OCI-LY1 (cell line): Measurements from ENCODE around the gene NEAT1.

Experiments used
- EZH2 ChIP-seq: fragments of 200-600 bp; sonication (generic), shearing (Covaris generic); IDR thresholded peaks from 2 replicates; pipeline ENCODE4 v1.8.0; 2017; ENCODE audit warnings: borderline replicate concordance, mixed run types, mild to moderate bottlenecking, antibody characterized with exemption, low read length, moderate library complexity, mixed read lengths
- TF ChIP-seq, protein P1 (sequence below): fragments of 200-600 bp; sonication (generic), shearing (Covaris generic); IDR thresholded peaks from 2 replicates; pipeline ENCODE4 v1.5.1; 2017; ENCODE audit warnings: mild to moderate bottlenecking, antibody characterized with exemption, low read length, moderate library complexity, mixed read lengths

- TF ChIP-seq, protein P1, sequence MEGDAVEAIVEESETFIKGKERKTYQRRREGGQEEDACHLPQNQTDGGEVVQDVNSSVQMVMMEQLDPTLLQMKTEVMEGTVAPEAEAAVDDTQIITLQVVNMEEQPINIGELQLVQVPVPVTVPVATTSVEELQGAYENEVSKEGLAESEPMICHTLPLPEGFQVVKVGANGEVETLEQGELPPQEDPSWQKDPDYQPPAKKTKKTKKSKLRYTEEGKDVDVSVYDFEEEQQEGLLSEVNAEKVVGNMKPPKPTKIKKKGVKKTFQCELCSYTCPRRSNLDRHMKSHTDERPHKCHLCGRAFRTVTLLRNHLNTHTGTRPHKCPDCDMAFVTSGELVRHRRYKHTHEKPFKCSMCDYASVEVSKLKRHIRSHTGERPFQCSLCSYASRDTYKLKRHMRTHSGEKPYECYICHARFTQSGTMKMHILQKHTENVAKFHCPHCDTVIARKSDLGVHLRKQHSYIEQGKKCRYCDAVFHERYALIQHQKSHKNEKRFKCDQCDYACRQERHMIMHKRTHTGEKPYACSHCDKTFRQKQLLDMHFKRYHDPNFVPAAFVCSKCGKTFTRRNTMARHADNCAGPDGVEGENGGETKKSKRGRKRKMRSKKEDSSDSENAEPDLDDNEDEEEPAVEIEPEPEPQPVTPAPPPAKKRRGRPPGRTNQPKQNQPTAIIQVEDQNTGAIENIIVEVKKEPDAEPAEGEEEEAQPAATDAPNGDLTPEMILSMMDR: no peak
- no peak for TF ChIP-seq EZH2
Observed at GRCh38 chr11:65432100-65432650, 9.6 kb downstream of the NEAT1 start.
